SHP77 treated with DMSO at 0.1 percent for 48 hours (cell line): Measurements from ENCODE around the gene TSEN54.
A peak's percentile ranks its signal among the peaks of the same experiment; 100 is the strongest.

ENCODE experiments used
- DNase-seq: peaks from one replicate; lab custom pipeline; 2025; lab: John Stamatoyannopoulos, UW

Gene TSEN54

GRCh38 chr17:75544250-75544649, 27.9 kb downstream of the TSEN54 start:
- no peak for DNase-seq

- DNase-seq, result no peak
Observed at GRCh38 chr17:75546181-75546580, 29.9 kb downstream of the TSEN54 start.

GRCh38 chr17:75547091-75547490, 30.8 kb downstream of the TSEN54 start:
- DNase-seq, result no peak

GRCh38 chr17:75548813-75549212, 32.5 kb downstream of the TSEN54 start:
- no peak for DNase-seq

GRCh38 chr17:75549246-75550138, 33.2 kb downstream of the TSEN54 start:
- DNase-seq, result peak; percentile 87

GRCh38 chr17:75550139-75550465, 33.8 kb downstream of the TSEN54 start:
- no peak for DNase-seq

GRCh38 chr17:75551266-75551665, 34.9 kb downstream of the TSEN54 start:
- DNase-seq, result no peak

- no peak for DNase-seq
Observed at GRCh38 chr17:75552425-75553294, 36.3 kb downstream of the TSEN54 start.

GRCh38 chr17:75553295-75554110, 37.2 kb downstream of the TSEN54 start:
- no peak for DNase-seq

- no peak for DNase-seq
Observed at GRCh38 chr17:75555679-75556153, 39.4 kb downstream of the TSEN54 start.

- no peak for DNase-seq
Observed at GRCh38 chr17:75557075-75557851, 40.9 kb downstream of the TSEN54 start.

GRCh38 chr17:75557852-75558665, 41.7 kb downstream of the TSEN54 start:
- DNase-seq, result no peak

GRCh38 chr17:75558666-75559530, 42.6 kb downstream of the TSEN54 start:
- DNase-seq, result no peak

- DNase-seq, result no peak
Observed at GRCh38 chr17:75559958-75560533, 43.7 kb downstream of the TSEN54 start.

GRCh38 chr17:75561927-75562603, 45.7 kb downstream of the TSEN54 start:
- DNase-seq, result no peak

GRCh38 chr17:75563063-75563758, 46.9 kb downstream of the TSEN54 start:
- no peak for DNase-seq

GRCh38 chr17:75564195-75564594, 47.9 kb downstream of the TSEN54 start:
- no peak for DNase-seq

- DNase-seq, result no peak
Observed at GRCh38 chr17:75565066-75565465, 48.7 kb downstream of the TSEN54 start.
